DMS79 (cell line): ENCODE results near the gene UGT1A6.
"Not testable (repeated sequence)": the region's sequence is repeated elsewhere in the genome, so short reads cannot be mapped to it uniquely, and the experiment has no call there.

Experiments used
- DNase-seq: peaks from one replicate; lab custom pipeline; 2025; lab: John Stamatoyannopoulos, UW

The UGT1A6 gene

GRCh38 chr2:233686928-233687327, 5.8 kb upstream of the UGT1A6 start:
- DNase-seq: no peak

GRCh38 chr2:233688341-233688740, 4.3 kb upstream of the UGT1A6 start:
- DNase-seq: no peak

DNA sequence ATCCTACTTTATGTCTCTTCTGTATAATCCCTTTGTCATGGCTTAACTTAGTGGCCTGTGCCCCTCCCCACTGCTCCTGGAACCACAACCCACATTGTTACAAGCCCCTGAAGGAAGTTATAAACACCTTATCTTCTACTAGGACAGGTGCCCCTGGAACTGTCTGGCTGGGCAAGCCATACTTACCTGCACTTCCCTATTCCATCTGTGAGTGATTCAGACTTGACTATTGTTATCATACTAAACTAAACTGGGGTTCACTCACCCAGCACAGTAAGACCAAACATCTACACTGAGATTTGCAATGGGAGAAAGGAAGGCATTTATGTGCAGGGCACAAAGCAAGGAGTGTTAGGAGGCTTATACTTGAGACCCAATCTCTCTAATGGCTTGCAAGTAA, 3.7 kb upstream of the UGT1A6 start:
- no peak for DNase-seq

DNA sequence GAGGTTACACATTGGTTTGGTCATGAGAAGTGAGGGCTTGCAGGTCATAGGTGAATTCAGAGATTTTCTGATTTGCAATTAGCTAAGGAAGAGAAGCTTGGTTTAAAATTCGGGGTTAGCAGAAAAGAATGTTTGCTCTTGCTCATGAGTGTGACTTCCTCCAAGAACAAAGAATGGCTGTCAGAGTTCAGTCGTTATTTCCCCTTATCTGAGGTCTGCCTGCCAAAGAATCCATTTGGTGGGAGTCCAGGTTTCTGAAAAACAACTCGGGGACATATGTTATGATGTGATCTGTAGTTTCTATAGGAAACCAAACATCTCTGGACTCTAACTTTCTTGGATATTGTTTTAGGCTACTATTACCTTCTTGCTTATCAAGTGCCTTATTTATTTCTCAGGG, 3.2 kb upstream of the UGT1A6 start:
- DNase-seq: no peak

- no peak for DNase-seq
Measured at GRCh38 chr2:233690444-233690843, 2.2 kb upstream of the UGT1A6 start.

GRCh38 chr2:233691443-233692433, 952 bp upstream of the UGT1A6 start:
- DNase-seq: no peak

- no peak for DNase-seq
Measured at GRCh38 chr2:233693963-233694362, 1.3 kb downstream of the UGT1A6 start.

DNA sequence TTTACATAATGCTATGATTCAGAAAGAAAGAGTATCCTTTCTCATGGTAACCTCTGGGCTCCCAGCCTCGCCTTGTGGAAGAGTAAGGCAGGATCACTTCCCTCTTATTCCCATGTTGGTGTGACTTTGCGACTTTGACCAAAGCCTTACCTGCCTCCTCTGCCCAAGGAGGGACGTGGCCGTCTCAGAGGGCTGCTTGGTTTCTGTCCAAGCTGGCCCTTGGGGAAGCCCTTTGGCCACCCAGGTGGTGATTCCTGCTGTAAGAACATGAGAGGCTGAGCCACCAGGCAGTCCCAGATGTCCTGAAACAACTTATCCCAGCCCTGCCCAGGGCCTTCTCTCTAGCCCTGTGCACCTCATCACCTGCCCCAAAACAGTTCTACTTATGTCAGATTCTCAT, 6.0 kb downstream of the UGT1A6 start:
- DNase-seq: no peak

- no peak for DNase-seq
Measured at GRCh38 chr2:233699424-233700027, 6.8 kb downstream of the UGT1A6 start.

- peak; percentile 32 for DNase-seq
Measured at GRCh38 chr2:233700028-233700635, 7.4 kb downstream of the UGT1A6 start.

DNA sequence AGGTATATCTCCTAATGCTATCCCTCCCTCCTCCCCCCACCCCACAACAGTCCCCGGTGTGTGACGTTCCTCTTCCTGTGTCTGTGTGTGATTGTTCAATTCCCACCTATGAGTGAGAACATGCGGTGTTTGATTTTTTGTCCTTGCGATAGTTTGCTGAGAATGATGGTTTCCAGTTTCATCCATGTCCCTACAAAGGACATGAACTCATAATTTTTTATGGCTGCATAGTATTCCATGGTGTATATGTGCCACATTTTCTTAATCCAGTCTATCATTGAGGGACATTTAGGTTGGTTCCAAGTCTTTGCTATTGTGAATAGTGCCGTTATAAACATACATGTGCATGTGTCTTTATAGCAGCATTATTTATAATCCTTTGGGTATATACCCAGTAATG, 8.2 kb downstream of the UGT1A6 start:
- DNase-seq: not testable (repeated sequence)

DNA sequence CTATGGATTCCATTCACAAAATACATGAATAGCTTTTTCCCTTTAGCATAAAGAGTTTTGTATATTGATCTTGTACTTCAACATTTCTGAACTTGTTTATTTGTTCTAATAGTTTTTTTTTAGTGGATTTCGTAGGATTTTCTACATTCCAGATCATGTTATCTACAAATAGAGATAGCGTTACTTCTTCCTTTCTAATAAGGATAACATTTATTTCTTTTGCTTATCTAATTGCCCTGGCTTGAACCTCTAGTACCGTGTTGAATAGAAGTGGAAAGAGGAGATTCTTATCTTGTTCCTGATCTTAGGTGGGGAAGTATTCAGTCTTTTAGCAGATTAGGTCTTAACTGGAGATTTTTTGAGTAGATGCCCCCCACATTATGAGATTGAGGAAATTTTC, 9.5 kb downstream of the UGT1A6 start:
- DNase-seq: no peak

DNA sequence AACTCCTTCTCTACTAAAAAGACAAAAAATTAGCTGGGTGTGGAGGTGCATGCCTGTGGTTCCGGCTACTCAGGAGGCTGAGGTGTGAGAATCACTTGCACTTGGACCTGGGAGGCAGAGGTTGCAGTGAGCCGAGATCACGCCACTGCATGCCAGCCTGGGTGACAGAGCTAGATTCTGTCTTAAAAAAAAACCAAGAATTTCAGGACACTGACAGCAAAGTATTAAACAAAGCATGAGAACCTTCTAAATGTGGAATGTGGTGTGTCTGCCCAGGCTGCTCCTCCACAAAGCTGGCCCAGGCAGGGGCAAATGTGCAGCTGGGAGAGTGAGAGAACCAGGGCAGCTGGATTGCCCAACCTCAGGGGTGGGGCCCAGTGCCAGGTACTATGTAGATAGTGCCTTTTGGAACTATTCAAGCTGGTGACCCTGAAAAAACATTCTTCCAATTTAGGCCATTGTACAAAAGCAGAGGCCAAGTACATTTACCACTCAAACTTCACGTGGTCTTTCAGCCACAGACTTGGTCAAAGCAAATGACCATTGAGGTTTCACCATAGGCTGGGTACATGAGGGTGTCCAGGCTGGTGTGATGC, 13.3 kb downstream of the UGT1A6 start:
- no peak for DNase-seq

DNA sequence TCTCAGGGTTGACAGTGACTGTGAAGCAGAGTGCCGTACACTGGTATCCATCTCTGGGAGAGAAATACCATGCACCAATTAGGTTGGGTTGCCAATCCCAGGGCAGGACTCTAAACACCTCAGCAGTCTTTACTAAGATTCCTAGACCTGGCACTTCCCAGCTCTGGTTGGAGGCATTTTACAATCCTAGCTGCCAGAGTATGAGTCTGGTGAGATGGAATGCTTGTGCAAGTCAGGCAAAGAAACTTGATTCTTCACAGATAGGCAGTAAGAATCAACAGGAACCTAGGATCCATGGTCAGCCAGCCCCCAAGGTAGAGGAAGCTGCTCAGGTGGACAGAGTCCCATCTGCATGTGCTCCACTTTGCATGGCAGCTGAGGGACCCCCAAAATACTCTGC, 14.0 kb downstream of the UGT1A6 start:
- DNase-seq: no peak

- no peak for DNase-seq
Measured at GRCh38 chr2:233707940-233708644, 15.4 kb downstream of the UGT1A6 start.

- DNase-seq: no peak
Measured at GRCh38 chr2:233708942-233709341, 16.3 kb downstream of the UGT1A6 start.

DNA sequence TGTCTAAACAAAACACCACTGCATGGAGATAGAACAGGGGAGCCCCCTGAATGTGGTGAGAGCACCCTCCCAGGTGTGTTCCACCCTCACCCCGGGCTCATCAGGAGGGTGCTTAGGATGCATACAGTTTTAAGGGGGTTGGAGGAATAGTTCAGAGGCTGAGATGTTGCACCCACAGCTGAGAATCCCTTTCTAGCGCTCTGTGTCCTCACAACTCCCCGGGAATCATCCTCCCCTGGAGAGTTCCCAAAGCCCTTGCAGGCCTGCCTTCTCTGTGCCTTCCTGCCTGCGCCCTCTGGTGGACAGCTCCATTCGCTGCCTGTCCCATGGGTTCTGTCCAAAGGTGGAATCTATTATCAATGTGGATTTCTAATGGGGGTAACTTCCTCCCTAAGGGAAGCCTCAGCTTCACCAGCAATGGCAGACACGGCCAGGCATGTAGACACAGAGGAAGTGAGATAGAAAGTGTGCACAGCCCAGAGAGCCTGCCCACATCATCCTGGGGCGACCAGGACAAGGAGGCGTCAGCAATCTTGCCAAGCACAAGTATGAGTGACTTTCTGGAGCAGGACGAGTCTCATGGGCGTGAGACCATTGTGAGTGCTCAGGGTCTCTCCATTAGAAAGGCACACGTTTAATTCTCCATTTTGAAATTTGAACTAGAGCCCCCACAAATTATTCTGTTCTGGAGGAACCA, 18.8 kb downstream of the UGT1A6 start:
- DNase-seq: no peak

GRCh38 chr2:233712611-233713261, 20.0 kb downstream of the UGT1A6 start, which contains the start of gene UGT1A5:
UGT1A5 (plus strand) TSS chr2:233712907; CDS start chr2:233712992, 85 bp downstream.
- no peak for DNase-seq

DNA sequence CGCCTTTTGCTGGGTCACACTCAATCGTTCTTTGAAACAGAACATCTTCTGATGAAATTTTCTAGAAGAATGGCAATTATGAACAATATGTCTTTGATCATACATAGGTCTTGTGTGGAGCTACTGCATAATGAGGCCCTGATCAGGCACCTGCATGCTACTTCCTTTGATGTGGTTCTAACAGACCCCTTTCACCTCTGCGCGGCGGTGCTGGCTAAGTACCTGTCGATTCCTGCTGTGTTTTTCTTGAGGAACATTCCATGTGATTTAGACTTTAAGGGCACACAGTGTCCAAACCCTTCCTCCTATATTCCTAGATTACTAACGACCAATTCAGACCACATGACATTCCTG, 20.5 kb downstream of the UGT1A6 start:
- no peak for DNase-seq

DNA sequence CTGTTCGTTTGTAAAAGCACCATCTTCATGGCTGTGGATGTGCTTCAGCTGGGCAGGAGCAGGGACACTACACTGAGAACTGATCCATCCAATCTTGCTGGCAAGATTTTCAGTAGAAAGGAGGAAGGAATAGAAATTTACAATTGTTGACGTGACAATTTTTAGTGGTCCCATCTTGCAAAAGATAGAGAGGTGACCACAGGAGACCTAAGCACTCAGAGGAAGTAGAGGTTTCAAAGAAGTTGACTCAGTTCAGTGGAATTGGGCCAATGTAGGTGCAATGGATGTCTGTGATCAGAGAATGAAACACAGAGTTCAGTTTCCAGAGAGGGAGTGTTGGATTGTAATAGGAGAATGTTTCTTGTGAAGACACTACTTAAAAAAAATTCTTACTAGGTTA, 21.4 kb downstream of the UGT1A6 start:
- DNase-seq: no peak

DNA sequence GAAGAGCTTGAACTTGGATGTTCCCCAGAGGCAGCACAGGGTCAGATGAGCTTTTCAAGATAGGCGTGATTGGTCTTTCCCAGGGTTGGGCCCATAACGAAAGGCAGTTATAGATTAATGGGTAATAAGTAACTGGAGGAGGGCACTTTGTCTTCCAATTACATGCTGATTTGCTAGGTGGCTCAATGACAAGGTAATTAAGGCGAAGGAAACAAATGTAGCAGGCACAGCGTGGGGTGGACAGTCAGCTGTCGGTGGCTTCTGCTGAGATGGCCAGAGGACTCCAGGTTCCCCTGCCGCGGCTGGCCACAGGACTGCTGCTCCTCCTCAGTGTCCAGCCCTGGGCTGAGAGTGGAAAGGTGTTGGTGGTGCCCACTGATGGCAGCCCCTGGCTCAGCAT, 25.9 kb downstream of the UGT1A6 start, which contains the start of gene UGT1A4:
UGT1A4 (plus strand) TSS at position 185 of the 400 bp plus-strand sequence; CDS start at position 270, 85 bp downstream.
- no peak for DNase-seq
